Stimulated activated naive CD4-positive, alpha-beta T cell (primary cell): ENCODE data around the gene BEND3.

ENCODE experiments used
- DNase-seq, 6 experiments: peaks; one replicate each; lab custom pipeline; 2025; lab: John Stamatoyannopoulos, UW

BEND3 gene

GRCh38 chr6:107083047-107083768 lies 32.1 kb downstream of the BEND3 start:
- no peak for DNase-seq

GRCh38 chr6:107082045-107082444 lies 33.3 kb downstream of the BEND3 start:
- no peak for DNase-seq

GRCh38 chr6:107080036-107080435 lies 35.3 kb downstream of the BEND3 start:
- no peak for DNase-seq

- no peak for DNase-seq
Observed at GRCh38 chr6:107079429-107079828, 35.9 kb downstream of the BEND3 start.

- no peak for DNase-seq
Observed at GRCh38 chr6:107077710-107078109, 37.6 kb downstream of the BEND3 start.

GRCh38 chr6:107075951-107076381 lies 39.3 kb downstream of the BEND3 start:
- DNase-seq = no peak

- no peak for DNase-seq
Observed at GRCh38 chr6:107070686-107071085, 44.6 kb downstream of the BEND3 start.

GRCh38 chr6:107069631-107070548 lies 45.4 kb downstream of the BEND3 start:
- DNase-seq = no peak

GRCh38 chr6:107068691-107069630 lies 46.4 kb downstream of the BEND3 start:
- DNase-seq = no peak

- no peak for DNase-seq
Observed at GRCh38 chr6:107066697-107067659, 48.3 kb downstream of the BEND3 start.

GRCh38 chr6:107064579-107065065 lies 50.7 kb downstream of the BEND3 start:
- DNase-seq = peak in 1 of 6 experiments; percentile 2

GRCh38 chr6:107062691-107063090 lies 52.6 kb downstream of the BEND3 start:
- DNase-seq = no peak

- DNase-seq = peak in 1 of 6 experiments; percentile 6
Observed at GRCh38 chr6:107061125-107062020, 53.9 kb downstream of the BEND3 start.

- no peak for DNase-seq
Observed at GRCh38 chr6:107060704-107061103, 54.6 kb downstream of the BEND3 start.

GRCh38 chr6:107059606-107060005 lies 55.7 kb downstream of the BEND3 start:
- DNase-seq = no peak

- no peak for DNase-seq
Observed at GRCh38 chr6:107057679-107058078, 57.6 kb downstream of the BEND3 start.

- DNase-seq = no peak
Observed at GRCh38 chr6:107056796-107057195, 58.5 kb downstream of the BEND3 start.

GRCh38 chr6:107047807-107048206 lies 67.5 kb downstream of the BEND3 start:
- DNase-seq = no peak
